Heart left ventricle (tissue), 13 donors: ENCODE measurements around the gene CCDC78.

Source experiments
- CTCF ChIP-seq, 12 donors: fragments of 200-600 bp; sonication (generic) in 4 of 12; IDR thresholded peaks; one replicate each; pipeline versions ENCODE4 v1.5.0 to v1.8.0; 2018 to 2022; ENCODE audit warnings: antibody characterized with exemption in 12 of 12, mild to moderate bottlenecking in 5 of 12
- POLR2A ChIP-seq, 2 donors: fragments of 450-650 bp; IDR thresholded peaks; one replicate each; pipeline ENCODE4 v1.6.1; 2017; ENCODE audit warnings: antibody characterized with exemption in 2 of 2, mild to moderate bottlenecking in 2 of 2, moderate library complexity in 2 of 2
- donor health status: ischemic (EF 13 %, LVEDD 7.1; RV severe dilation, severe dysfunction).
- donor health status: DM: no; HTN: yes; CAD: no.
- donor health status: DM: no; HTN: no; CAD: no.
- donor health status: ischemic (EF 25% LVEDD 6.9; RV normal size, moderate dysfunction).
- donor health status: ischemic (EF 25% LVEDD 5.7; RV mildly dilated, moderate dysfunction).
- donor health status: ischemic (EF 35%, LVEDD 5.7; RV mildly dilated, moderate dysfunction).
- donor health status: nonischemic (EF 11% LVEDD 7.7; RV severe dilation, severe dysfunction).
- donor health status: DM: yes; HTN: yes; CAD: no.
- donor health status: PGD.
- donor health status: ischemic (EF 29% LVEDD 5.4; RV normal size, mild dysfunction).
- donor health status: nonischemic (EF 23%, LVEDD 6.1; RV moderate dilation, normal function).

DNA sequence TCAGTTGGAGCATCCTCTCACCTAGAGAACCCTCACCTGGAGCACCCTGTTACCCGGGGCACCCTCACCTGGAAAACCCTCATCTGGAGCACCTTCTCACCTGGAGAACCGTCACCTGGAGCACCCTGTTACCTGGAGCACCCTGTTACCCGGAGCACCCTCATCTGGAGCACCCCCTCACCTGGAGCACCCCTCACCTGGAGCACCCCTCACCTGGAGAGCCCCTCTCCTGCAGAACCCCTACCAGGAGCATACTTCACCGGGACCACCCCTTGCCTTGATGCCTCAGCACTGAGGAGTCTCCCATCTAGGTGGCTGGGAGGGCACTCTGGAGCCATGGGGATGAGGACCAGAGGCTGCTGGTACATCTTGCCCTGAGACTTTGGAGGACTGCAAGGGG is 17.3 kb downstream of the CCDC78 start:
- no peak for TF ChIP-seq CTCF (IDR thresholded peaks at IDR 0.05)
- no peak for TF ChIP-seq POLR2A (IDR thresholded peaks at IDR 0.05)
